GM18498 (cell line): ENCODE data around the gene TOE1.
A peak's percentile ranks its signal among the peaks of the same experiment; 100 is the strongest.
"Not testable (repeated sequence)": the region's sequence is repeated elsewhere in the genome, so short reads cannot be mapped to it uniquely, and the experiment has no call there.

ENCODE experiments used
- ATAC-seq: cut with Tn5 transposase; IDR thresholded peaks from one replicate; pipeline ENCODE4 v1.9.1; 2021; ENCODE audit warnings: mild to moderate bottlenecking, moderate library complexity; ENCODE audit not compliant: unreplicated experiment

Gene TOE1

DNA sequence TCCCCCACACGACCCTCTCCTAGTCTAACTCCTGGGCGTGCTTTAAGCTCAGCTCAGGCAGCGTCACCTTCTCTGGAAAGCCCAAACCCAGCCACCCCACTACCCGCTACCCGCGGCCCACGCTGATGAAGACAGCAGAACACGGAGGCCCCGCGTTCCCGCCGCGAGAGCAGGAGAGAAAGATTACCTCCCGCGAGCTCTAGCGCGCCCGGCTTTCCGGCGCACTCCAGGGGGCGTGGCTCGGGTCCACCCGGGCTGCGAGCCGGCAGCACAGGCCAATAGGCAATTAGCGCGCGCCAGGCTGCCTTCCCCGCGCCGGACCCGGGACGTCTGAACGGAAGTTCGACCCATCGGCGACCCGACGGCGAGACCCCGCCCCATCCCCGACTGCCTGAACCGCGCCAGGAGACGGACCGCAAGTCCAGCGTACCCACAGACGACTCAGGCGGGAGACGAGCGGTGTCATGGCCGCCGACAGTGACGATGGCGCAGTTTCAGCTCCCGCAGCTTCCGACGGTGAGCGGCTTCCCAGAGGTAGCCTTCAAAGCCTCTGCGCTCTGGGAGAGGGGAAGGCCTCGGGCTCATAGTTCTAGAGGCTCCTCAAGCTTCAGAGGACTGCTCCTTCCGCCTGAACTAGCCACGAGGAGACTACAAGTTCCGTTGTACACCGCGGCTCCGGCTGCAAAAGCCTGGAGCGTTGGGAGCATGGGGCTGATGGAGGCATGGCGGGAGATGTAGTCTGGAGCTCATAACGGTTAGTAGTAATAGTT is at the start of gene TOE1, which contains the start of gene MUTYH:
TOE1 (plus strand) TSS at position 382 of the 770 bp plus-strand sequence; CDS start at position 465, 83 bp downstream.
MUTYH (minus strand) TSS at position 652 of the 770 bp plus-strand sequence. CDS start 5,935 bp downstream, outside the sequence.
- peak; percentile 90 for ATAC-seq

DNA sequence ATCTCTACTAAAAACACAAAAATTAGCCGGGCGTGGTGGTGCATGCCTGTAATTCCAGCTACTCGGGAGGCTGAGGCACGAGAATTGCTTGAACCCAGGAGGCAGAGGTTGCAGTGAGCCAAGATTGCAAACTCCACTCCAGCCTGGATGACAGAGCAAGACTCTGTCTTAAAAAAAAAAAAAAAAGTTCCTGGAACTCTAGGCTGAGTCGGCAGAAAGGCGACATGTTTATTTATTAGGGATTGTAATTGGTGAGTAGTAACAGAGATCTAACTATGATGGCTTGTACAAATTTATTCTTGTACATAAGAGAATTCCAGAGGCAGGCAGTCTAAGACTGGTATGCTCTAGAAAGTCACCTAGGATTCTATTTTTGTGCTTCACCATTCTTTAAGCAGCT is 49.0 kb upstream of the TOE1 start:
- ATAC-seq: not testable (repeated sequence)

DNA sequence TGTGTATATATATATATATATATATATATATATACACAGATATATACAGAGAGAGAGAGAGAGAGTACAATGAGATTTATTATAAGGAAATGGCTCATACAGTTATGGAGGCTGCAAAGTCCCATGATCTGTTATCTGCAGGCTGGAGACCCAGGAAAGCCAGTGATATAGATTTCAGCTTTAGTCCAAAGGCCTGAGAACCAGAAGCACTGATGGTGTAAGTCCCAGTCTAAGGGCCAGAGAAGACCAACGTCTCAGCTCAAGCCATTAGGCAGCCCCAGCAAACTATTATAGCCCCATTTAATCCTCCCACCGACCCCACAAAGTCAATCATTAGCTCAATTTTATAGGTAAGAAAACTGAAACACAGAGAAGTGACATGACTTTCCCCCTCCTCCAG is 48.3 kb upstream of the TOE1 start:
- no peak for ATAC-seq

DNA sequence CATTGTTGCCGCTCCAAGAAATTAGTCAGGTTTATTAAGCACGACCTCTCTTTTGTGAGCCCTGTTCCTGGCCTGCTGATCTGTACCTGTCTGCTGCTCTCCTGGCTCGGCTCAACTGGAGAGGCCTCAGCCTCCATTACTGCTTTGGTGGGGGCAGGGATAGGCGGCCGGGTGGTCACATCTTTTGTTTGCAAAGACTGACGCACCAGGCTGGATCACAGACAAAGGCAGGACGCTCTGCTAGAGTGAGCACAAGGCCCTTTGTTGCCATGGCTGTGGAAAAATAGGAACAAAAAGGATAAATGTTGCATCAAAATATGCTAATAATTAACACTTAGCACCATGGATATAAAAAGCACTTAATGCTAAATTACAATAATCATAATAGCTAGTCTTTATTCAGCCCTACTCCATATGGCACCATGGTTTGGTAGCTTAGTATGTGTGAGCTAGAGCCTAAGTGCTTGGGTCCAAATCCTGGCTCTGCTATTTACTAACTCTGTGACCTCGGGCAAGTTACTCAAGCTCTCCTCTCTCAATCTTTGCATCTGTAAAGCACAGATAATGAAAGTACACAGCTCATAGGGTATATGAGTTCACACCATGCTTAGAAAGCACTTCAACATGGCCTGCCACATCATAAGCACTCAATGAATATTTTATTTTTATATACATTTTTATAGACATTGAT is 42.2 kb upstream of the TOE1 start:
- ATAC-seq: no peak

DNA sequence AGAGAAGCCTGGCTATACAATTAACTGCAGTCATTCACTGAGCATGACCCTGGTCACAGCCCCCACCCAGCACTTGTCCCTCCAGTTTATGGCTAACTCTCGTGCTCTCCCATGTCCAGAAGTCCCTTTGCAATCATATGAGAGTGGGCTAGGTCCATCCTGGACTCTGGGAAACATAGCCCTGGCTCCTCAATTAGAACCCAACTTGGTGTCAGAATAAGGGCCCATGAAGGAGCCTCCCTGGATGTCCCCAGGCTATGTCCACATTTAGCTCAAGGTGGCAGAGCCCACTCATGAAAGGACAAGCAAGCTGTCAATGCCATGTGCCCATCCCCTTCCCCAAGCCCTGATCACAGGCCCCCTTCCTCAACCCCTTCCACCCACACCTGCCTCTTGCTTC is 40.7 kb upstream of the TOE1 start:
- ATAC-seq: no peak

DNA sequence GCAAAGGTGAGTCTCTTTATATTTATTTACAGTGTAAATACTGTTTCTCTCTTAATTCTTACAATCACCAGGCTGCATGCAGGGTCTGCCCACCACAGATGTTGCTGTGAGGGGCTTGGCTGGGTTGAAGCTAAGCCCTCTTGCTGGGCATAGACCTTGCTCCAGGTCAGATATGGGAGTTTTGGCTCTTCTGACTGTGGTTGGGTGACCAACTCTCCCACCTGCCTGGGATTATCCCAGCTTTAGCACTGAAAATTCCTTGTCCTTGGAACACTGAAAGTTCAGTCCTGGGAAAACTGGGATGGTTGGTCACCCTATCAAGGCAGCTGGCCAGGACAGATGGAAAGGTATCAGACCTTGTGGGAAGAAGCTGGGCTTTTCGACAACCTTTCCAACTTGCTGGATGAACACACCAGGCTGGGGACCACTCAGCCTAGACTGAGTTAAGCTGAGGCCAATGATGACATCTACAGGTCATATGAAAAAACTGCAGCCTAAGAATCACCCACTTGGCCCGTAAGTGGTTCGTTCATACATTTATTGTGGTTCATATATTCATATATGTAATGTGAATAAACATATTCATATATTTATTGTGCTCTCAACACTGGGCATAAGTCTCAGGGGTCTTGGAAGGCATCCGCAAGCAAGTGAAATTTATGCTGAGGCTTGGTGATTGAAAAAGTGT is 39.8 kb upstream of the TOE1 start:
- ATAC-seq: no peak

DNA sequence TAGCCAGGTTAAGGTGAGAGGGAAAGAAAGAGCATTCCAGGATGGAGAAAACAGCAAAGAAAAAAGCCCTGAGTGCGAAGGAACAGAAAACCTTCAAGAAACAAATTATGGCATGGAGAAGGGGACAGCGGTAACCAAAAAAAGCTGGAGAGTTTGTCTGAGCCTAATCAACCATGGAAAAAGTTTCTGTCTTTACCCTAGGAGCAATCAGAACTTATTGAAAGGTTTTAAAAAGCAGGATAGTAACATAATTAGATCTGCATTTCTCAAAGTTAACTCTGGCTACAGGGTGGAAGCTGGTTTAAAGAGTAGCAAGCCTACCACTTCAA is 39.3 kb upstream of the TOE1 start:
- no peak for ATAC-seq

DNA sequence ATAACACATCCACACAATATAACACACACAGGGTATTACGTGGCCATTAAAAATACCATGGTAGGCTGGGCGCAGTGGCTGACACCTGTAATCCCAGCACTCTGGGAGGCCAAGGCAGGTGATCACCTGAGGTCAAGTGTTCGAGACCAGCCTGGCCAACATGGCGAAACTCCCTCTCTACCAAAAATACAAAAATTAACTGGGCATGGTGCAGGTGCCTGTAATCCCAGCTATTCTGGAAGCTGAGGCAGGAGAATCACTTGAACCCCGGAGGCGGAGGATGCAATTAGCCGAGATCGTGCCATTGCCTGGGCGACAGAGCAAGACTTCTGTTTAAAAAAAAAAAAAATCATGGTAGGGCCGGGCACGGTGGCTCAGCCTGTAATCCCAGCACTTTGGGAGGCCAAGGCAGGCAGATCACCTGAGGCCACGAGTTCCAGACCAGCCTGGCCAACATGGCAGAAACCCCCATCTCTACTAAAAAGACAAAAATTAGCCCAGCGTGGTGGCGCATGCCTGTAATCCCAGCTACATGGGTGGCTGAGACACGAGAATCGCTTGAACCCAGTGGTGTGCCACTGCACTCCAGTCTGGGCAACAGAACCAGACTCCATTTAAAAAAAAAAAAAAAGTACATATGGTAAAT is 37.3 kb upstream of the TOE1 start:
- ATAC-seq: no peak

DNA sequence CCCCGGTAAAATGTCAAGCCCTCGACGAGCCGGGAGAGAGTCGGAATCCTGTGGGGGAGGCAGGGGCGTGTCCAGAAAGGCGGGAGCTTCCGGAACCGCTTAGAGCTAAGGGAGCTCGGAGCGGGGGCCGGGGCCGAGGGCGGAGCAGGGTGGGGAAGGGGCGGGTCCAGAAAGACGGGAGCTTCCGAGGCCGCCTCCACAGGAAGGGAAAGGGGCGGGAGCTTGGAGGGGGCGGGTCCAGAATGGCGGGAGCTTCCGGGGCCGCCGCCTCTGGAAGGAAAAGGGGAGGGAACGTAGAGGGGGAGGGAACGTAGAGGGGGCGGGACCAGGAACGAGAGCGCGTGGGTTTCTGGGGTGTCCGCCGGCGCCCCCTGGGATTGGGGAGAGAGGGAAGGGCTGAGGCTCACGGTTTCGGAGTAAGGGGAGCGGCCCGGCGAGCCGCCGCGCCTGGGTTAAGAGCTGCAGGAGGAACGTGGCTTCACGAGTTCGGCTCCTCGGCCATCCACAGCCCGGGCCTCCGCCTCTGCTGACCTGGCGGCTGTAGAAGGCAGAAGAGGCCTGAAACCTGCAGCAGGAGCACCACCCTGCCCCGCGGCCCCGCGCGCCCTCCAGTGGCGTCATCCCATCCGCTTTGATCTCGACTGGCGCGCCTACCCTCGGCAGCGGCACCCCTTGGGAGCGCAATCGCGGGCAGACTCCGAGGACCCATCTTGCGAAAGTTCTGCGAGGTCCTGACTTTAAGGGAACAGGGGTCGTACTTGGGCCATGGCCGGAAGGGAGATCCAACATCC is 36.3 kb upstream of the TOE1 start:
- peak; percentile 77 for ATAC-seq

DNA sequence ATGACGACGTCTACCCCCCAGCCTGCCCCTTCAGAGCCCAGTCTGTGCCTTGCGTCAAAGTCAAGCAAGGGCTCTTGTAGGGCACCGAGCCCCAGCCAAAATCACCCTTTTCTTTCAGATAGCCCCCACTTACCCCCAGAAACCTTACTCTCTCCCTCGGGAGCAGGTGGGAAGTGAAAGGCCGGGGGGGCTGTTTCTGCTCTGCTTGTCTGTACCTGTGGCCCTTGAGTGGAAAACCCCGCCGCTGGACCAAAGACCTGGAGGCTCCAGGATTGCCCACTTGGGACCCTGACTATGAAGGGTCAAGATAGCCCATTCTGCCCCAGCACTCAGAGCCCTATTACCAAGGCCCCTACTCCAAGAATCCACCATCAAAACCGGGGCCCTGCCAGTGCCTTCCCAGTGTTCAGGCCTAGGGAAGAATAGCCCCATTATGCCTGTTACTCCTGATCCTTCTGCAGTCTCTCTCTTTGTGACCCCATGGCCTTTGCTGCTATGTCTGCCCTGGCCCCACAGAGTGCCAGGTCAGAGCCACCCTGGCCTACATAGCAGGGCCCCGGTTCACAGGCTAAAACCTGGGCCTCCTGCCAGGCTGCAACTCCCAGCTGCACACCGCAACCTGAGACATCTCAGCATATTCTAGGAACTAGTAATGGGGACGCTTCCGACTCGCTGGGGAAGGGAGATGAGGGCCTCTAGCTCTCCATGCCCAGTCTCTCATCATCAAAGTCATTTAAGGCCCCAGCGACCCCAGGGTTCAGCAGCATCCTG is 35.5 kb upstream of the TOE1 start:
- no peak for ATAC-seq

DNA sequence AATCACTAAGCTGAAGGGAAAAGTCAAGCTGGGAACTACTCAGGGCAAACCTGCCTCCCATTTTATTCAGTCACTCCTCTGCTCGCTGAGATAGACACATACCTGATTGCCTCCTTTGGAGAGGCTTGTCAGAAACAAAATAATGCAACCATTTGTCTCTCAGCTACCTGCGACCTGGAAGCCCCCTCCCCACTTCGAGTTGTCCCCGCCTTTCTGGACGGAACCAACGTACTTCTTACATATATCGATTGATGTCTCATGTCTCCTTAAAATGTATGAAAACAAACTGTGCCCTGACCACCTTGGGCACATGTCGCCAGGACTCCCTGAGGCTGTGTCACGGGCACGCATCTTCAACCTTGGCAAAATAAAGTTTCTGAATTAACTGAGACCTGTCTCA is 34.7 kb upstream of the TOE1 start:
- no peak for ATAC-seq

DNA sequence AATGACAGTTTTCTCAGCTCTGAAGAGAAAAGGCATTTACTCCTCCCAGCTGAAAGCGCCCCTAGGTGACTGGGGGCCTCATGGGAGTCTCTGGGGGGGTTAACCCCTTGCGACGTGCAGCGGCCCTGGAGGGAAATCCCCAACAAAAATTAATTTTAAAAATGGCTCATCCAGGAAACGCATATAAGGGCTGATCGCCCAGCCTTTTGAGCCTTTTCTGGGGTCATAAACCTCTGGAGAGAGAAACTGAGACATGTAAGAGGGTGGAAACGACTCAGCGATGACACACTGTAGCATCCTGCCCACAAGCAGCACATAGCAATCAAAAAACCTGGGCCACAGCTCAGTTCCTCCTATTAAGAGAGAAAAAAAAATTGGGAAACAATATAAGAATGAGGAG is 33.7 kb upstream of the TOE1 start:
- no peak for ATAC-seq

DNA sequence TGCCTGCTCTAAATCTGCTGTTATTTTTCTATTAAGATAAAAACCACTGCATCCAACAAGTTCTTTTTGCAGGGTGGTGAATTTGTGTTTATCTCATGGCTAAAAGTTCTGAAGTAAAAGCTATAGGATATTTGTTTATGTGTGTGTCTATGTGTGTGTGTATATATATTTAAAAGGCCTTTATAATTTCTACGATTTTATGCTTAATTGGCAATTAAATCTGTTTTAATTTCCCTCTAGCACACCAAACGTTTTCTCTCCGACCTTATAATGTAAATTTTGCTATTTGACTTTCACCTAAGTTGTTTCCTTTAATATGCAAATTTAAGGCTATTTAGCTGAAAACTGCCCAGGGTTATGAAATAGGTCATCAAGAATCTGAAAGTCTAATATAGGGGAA is 33.1 kb upstream of the TOE1 start:
- no peak for ATAC-seq

DNA sequence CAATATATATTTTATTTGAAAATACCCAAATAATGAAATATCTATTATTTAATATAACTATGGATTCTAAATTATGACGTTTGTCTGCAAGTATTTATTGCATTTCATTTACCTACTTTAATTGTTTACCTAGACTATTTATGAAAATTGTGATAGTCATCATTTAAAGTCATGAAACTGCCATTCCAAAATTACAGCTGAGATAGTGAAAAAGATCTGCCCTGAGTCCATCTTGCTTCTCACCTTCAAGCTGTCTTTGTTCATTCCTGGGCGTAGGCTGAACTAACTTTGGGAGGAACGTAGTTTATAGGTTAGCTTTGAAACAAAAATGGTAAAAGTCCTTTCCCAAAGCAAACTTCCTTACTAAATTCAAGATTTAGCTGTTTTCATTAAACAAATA is 25.7 kb upstream of the TOE1 start:
- no peak for ATAC-seq

DNA sequence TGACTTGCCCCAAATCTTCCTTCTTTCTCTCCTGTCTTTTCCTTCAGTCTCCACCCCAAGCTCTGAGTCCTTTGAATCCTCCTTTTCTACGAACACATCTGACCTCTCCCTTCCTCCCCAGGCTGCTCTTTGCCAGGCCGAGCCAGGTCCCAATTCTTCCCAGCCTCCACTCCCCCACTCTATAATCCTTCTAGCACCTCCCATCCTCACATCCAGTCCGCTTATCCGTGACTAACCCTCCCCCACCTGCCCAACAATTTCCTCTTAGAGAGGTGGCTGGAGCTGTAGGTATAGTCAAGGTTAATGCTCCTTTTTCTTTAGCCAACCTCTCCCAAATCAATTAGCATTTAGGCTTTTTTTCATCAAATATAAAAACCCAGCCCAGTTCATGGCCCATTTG is 22.8 kb upstream of the TOE1 start:
- ATAC-seq: no peak

DNA sequence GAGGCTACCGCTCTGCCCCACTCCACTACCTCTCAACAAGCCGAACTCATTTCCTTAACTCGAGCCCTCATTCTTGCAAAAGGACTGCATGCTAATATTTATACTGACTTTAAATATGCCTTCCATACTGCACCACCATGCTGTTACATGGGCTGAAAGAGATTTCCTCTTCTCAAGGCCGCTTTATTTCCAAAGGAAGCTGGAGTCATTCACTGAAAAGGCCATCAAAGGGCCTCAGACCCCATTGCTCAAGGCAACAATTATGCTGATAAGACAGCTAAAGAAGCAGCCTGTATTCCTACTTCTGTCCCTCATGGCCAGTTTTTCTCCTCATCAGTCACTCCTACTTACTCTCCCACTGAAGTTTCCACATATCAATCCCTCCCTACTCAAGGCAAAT is 20.2 kb upstream of the TOE1 start:
- no peak for ATAC-seq

DNA sequence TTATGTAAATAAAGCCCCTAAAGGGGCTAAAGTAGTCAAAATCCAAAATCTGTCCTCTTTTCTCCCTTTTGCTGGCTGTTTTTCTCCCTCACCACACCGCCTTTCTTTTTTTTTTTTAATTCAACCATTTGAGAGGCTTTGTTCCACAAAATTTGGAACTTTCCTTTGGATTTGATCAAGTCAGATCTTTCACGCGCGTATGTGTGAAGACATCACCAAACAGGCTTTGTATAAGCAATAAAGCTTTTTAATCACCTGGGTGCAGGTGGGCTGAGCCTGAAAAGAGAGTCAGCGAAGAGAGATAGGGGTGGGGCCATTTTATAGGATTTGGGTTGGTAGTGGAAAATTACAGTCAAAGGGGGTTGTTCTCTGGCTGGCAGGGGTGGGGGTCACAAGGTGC is 18.5 kb upstream of the TOE1 start:
- ATAC-seq: no peak

DNA sequence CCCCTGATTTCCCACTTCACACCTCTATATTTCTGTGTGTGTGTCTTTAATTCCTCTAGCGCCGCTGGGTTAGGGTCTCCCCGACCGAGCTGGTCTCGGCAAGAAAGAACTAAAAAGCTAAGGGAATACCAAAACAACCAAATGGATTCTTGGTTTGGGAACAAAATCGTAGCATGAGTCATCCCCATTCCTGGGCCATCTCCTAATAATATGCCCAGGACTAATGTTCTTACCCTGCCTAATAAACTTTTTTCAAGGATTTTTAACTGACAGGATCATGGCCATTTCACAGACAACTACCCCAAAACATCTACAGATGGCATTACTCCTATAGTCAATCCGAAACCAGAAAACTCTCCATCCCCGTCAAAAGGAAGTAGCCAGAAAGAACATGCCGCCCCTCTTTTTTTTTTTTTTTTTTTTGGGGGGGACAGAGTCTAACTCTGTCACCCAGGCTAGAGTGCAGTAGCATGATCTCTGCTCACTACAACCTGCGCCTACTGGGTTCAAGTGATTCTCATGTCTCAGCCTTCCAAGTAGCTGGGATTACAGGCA is 17.4 kb upstream of the TOE1 start:
- no peak for ATAC-seq

DNA sequence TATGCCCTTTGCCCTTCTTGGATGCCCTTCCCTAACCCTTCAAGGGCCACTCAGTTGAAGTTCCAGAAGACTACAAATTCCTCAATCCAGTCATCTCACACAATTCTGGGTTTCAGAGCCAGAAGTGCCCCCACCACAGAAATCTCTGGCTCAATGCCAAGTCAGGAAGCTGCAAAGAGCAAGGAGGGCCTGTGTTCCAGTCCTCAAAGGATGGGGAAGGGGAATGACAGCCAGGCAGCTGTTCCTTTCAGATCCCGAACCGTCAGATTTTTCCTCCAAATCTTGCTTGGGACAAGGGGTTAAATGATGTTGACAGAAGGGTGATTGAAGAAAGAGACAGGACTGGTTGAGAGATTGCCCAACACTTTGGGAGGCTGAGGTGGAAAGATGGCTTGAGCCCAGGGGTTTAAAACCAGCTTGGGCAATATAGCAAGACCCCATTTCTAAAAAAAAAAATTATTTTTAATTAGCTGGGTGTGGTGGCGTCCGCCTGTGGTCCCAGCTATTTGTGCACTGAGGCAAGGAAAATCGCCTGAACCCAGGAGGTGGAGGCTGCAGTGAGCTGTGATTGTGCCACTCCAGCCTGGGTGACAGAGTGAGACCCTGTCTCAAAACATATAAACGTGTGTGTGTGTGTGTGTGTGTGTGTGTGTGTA is 14.0 kb upstream of the TOE1 start:
- no peak for ATAC-seq
